RKO (cell line): Measurements from ENCODE around the gene NAPSA.

Experiments used
- DNase-seq: peaks from one replicate; pipeline ENCODE4 v3.0.0-alpha.2; 2016; ENCODE audit warnings: low spot score

Gene NAPSA

GRCh38 chr19:50383852-50384684 lies 18.6 kb upstream of the NAPSA start, which contains the start of gene POLD1:
Gene POLD1, plus strand, starts transcription at chr19:50384347. Its CDS starts 14,505 bp downstream, at chr19:50398852.
- peak; percentile 97 for DNase-seq

GRCh38 chr19:50383001-50383851 lies 17.8 kb upstream of the NAPSA start:
- DNase-seq: no peak

GRCh38 chr19:50381881-50382729 lies 16.7 kb upstream of the NAPSA start:
- no peak for DNase-seq

DNA sequence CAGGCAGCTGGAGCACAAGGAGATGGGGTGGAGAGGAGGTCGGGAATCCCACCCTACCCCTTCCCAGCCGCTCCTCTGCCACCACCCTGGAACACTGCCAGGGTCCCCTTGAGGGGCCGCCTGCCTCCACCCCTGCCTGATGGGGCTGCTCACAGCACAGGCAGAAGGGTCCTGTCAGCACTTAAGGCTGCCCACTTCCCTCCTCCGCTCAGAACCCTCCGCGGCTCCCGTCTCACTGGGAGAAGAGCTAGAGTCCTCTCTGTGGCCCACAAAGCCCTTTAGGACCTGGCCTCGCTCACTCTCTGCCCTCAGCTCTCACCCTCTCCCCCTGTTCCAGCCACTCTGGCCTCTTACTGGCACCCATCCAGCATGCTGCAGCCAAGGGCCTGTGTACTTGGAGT lies 15.3 kb upstream of the NAPSA start:
- DNase-seq: no peak

- DNase-seq: no peak
Observed at GRCh38 chr19:50380137-50380536, 14.7 kb upstream of the NAPSA start.

- DNase-seq: no peak
Observed at GRCh38 chr19:50379602-50380001, 14.2 kb upstream of the NAPSA start.

DNA sequence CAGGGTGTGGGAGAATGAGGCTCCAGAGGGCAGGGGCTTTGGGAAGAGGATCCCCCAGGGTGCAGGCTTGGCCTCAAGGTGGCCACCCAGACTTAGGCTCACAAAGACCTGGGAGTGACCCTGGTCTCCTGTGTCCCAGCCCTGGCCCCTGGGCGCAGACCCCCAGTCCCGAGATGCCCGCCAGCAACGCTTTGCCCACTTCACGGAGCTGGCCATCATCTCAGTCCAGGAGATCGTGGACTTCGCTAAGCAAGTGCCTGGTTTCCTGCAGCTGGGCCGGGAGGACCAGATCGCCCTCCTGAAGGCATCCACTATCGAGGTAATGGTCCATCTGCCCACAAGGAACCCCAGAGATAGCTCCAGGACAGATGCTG lies 13.4 kb upstream of the NAPSA start:
- no peak for DNase-seq

GRCh38 chr19:50378169-50378862 lies 12.9 kb upstream of the NAPSA start:
- DNase-seq: no peak

- DNase-seq: no peak
Observed at GRCh38 chr19:50377517-50377916, 12.1 kb upstream of the NAPSA start.

GRCh38 chr19:50377051-50377461 lies 11.6 kb upstream of the NAPSA start:
- DNase-seq: no peak

DNA sequence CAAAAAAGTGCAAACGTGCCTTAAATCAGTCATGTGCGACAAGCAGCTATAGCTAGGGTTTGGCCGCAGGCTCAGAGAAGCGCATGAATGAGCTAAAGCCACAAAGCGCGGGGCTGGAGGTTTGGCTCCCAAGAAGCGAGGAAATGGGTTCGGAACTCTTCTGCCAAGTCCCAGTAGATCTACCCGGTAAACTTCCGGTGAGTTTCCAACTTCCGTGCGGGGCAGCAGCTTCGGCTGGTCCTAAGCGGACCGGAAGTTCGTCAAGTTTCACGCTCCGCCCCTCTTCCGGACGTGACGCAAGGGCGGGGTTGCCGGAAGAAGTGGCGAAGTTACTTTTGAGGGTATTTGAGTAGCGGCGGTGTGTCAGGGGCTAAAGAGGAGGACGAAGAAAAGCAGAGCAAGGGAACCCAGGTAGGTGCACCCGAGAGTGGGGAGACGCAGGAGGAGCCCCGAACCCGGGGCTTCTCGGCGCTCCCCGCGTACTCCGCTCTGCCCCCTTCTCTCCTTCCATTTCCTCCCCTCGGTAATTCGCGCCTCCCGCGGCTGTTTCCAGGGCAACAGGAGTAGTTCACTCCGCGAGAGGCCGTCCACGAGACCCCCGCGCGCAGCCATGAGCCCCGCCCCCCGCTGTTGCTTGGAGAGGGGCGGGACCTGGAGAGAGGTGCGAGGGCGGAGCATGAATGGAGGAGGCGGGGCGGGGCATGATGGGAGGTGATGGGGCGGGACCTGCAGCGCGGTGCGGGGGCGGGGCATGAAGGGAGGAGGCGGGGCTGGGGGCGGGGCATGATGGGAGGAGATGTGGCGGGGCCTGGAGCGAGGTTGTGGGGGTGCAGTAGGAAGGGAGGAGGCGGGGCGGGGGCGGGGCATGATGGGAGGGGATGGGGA lies 11.0 kb upstream of the NAPSA start, which contains the start of gene NR1H2:
TSS of gene NR1H2 (plus strand) at position 292 of the 885 bp plus-strand sequence. CDS start 1,149 bp downstream, outside the sequence.
- DNase-seq: peak; percentile 99

DNA sequence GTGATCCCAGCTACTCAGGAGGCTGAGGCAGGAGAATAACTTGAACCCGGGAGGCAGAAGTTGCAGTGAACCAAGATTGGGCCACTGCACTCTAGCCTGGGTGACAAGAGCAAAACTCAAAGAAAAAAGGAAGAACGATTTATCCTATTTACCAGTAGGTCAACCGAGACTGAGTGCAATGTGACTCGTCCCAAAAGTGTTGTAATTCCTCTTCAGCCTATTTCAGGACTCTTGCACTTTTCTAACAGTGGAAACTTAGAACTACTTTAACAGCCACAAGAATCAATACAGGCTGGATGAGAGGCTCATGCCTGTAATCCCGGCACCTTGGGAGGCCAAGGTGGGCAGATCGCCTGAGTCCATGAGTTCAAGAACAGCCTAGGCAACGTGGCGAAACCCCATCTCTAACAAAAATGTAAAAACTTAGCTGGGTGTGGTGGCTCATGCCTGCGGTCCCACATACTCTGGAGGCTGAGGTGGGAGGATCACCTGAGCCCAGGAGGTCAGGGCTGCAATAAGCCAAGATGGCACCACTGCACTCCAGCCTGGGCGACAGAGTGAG lies 6.6 kb upstream of the NAPSA start:
- no peak for DNase-seq

- DNase-seq: peak; percentile 57
Observed at GRCh38 chr19:50368649-50369570, 3.5 kb upstream of the NAPSA start.

DNA sequence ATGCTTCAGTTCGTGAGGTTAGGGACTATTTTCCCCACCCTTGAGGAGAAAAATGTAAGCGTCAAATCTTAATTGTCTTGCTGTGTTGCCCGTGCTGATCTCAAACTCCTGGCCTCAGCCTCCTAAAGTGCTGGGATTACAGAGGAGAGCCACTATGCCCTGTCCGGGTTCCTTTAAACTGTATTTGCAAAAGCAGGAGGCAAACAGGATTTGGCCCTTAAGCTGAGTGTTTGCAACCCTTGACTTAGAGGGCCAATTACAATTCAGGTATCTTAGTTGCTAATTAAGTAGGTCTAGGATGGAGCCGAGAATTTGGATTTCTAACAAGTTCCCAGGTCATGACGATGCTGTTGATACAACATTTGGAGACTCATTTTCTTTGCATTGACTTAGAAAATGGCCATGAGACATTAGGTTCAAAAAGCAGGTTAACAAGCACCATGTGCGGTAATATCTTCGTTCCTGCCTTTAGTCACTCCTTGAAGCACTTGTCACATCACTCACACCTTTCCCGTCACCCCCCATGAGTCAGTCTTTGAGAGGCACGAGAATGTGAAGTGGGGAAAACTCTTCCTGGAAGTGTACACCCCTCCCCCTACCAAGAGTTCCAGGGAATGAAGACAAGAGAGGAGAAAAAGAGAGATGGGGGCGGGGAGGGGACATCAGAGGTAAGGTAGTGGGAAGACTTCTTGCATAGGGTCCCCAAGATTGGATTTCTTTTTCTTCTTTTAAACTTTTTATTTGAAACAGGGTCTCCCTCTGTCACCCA lies 2.6 kb downstream of the NAPSA start:
- DNase-seq: no peak

GRCh38 chr19:50362030-50362412 lies 3.4 kb downstream of the NAPSA start:
- DNase-seq: no peak

DNA sequence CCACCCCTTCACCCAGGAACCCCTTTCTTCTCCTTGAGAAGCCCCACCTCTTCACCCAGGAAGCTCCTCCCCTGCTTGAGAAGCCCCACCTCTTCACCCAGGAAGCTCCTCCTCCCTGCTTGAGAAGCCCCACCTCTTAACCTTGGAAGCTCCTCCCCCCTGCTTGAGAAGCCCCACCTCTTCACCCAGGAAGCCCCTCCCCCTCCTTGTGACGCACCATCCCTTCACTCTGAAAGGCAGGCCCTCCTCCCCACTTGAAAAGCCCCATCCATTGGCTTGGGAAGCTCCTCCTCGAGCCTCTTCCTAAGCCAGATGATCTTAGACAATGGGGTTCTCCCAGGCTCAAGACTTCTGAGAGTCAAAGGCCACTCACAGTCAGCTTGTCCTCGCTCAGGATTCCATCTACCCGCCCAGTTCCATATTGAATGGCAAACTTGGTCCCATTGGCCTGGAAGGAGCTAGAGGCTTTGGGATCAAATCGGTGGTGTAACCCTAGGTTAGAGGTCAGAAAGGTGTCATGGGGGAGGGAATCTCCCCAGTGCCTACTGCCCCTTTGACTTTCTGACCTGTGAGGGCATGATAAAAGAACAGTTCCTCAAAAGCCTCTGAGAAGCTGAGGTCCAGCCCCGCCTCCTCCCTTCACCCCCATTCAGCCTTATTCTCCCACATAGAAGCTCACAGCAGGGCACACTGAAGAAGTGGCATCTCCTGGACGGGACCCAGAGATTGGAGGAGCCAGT lies 4.0 kb downstream of the NAPSA start:
- no peak for DNase-seq

DNA sequence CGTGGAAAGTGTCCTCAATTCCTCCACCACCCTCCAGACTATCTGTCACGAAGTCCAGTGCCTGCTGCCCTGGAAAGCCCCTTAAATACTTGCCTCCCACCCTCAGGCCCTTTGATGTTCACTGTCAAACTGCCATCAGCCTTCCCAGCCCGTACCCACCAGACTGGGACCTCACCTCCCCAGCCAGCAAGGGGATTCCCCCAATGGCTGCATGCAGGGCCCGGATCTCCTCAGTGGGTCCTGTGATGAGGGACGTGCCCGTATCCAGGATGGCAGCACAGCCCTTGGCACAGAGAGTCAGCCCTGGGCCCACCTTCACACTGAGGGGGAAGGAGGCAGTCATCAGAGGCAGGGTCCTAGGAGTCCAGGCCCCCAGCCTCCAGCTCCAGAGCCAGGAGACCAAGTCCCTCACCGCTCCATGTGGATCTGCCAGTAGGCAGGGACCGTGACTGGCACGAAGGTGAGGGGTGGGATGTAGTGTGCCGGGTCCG lies 6.1 kb downstream of the NAPSA start:
- no peak for DNase-seq
